Smooth muscle cell (in vitro differentiated cells): ENCODE measurements around the gene LYZL6. TPM values are rescaled to one million over a fixed set of nuclear protein-coding genes. Genes with fewer than 3 reads are reported as not detected.

Experiments
- DNase-seq: peaks from one replicate; lab custom pipeline; 2025; ENCODE audit not compliant: unreplicated experiment; lab: John Stamatoyannopoulos, UW
- H2AFZ ChIP-seq: fragments of 200-600 bp; sonication (generic); 2 replicates; pipeline ENCODE4 v1.6.0; 2016; ENCODE audit warnings: antibody characterized with exemption, low read depth, mild to moderate bottlenecking
- H3F3A ChIP-seq: fragments of 200-600 bp; sonication (generic); 2 replicates; pipeline ENCODE4 v1.6.0; 2017; ENCODE audit warnings: antibody characterized with exemption, low read depth
- H3K27ac ChIP-seq: fragments of 200-600 bp; sonication (generic); 2 replicates; pipeline ENCODE4 v1.5.1; 2016; ENCODE audit warnings: low read depth, mild to moderate bottlenecking
- H3K27me3 ChIP-seq: fragments of 200-600 bp; sonication (generic); 2 replicates; pipeline ENCODE4 v1.6.1; 2016; ENCODE audit warnings: low read depth, mild to moderate bottlenecking
- H3K36me3 ChIP-seq: fragments of 200-600 bp; sonication (generic); 2 replicates; pipeline ENCODE4 v1.5.1; 2016; ENCODE audit warnings: low read depth
- H3K4me1 ChIP-seq: fragments of 200-600 bp; sonication (generic); 2 replicates; pipeline ENCODE4 v1.5.1; 2016; ENCODE audit warnings: low read depth
- H3K4me2 ChIP-seq: fragments of 200-600 bp; sonication (generic); 2 replicates; pipeline ENCODE4 v1.6.0; 2016; ENCODE audit warnings: mild to moderate bottlenecking
- H3K4me3 ChIP-seq: fragments of 200-600 bp; sonication (generic); 2 replicates; pipeline ENCODE4 v1.5.1; 2016; ENCODE audit warnings: mild to moderate bottlenecking
- H3K79me2 ChIP-seq: fragments of 200-600 bp; sonication (generic); 2 replicates; pipeline ENCODE4 v1.6.0; 2016; ENCODE audit warnings: low read depth, mild to moderate bottlenecking
- H3K9ac ChIP-seq: fragments of 200-600 bp; sonication (generic); 2 replicates; pipeline ENCODE4 v1.6.0; 2016; ENCODE audit warnings: low read depth
- H3K9me3 ChIP-seq: fragments of 200-600 bp; sonication (generic); replicated peaks from 2 replicates; pipeline ENCODE4 v1.5.1; 2016; ENCODE audit warnings: low read depth
- H4K20me1 ChIP-seq: fragments of 200-600 bp; sonication (generic); 2 replicates; pipeline ENCODE4 v1.6.0; 2016; ENCODE audit warnings: low read depth
- WGBS: methylation state at CpG from one replicate; pipeline ENCODE4 v1.1.7; 2016; ENCODE audit warnings: low lambda C conversion rate; 5-methylcytosine and 5-hydroxymethylcytosine counted together
- polyA plus RNA-seq: library from polyadenylated mRNA; unstranded; fragments of >200 nt; fragmentation: Nextera tagmentation; extraction: Ambion mirVana; gene quantifications from 2 replicates; pipeline ENCODE4 v1.2.1, GENCODE V29; 2016
- total RNA-seq: library from RNA; depleted of rRNA; stranded (reverse); fragments of >200 nt; gene quantifications from 2 replicates; pipeline ENCODE4 v1.2.3, GENCODE V29; 2014
- TF ChIP-seq, protein P1 (sequence below): fragments of 200-600 bp; sonication (generic); IDR thresholded peaks from 2 replicates; pipeline ENCODE4 v1.5.1; 2017; ENCODE audit warnings: borderline replicate concordance, mild to moderate bottlenecking, antibody characterized with exemption; ENCODE audit not compliant: insufficient read depth, poor library complexity, severe bottlenecking

Gene LYZL6
- total and polyA plus RNA-seq, 2 experiments from 2014 or later: not detected

DNA sequence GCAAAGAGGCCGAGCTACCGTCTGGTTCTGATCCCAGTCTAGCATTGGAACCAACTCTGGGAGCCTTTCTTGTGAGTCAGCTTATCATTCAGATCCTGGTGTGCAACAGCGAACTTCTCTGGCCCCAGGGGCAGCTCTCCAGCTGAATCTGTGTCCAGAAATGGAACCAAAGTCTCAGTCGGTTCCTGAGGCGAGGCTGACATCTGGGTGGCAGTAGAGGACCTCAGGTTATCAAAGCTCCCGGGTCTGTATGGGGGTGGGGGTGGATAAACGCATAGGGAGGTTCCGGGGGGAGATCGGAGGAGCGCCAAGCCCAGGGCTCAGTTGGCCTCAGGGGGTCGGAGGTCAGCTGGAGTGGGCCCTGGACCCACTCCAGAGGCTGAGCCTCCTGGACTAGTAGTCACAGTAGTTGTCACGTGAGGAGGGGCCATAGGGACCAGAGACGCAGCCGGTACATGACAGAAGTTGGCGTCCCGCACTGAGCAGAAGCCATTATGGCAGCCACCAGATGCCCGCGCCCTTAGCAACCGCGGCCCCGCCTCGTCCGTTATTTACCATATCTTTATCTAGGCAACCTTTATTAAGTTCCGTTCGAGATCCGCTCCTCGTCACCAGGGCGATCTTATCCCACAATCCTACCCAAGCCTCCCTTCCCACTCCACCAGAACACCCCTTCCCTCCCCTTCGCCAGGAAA, 25.8 kb downstream of the LYZL6 start:
- no peaks in the 10 kb centered on the region for H3K9me3 ChIP-seq
- no peak overlapping the region for H3K4me2 ChIP-seq
- no peak for DNase-seq
- no peaks in the 10 kb centered on the region for H3K79me2 ChIP-seq
- H4K20me1 ChIP-seq: no peaks in the 10 kb centered on the region
- H3K9ac ChIP-seq: no peak overlapping the region
- no peaks in the 10 kb centered on the region for H3K27me3 ChIP-seq
- H3K36me3 ChIP-seq: no peaks in the 10 kb centered on the region
- no peak overlapping the region for H3K4me3 ChIP-seq
- H2AFZ ChIP-seq: no peak overlapping the region
- TF ChIP-seq, protein P1, sequence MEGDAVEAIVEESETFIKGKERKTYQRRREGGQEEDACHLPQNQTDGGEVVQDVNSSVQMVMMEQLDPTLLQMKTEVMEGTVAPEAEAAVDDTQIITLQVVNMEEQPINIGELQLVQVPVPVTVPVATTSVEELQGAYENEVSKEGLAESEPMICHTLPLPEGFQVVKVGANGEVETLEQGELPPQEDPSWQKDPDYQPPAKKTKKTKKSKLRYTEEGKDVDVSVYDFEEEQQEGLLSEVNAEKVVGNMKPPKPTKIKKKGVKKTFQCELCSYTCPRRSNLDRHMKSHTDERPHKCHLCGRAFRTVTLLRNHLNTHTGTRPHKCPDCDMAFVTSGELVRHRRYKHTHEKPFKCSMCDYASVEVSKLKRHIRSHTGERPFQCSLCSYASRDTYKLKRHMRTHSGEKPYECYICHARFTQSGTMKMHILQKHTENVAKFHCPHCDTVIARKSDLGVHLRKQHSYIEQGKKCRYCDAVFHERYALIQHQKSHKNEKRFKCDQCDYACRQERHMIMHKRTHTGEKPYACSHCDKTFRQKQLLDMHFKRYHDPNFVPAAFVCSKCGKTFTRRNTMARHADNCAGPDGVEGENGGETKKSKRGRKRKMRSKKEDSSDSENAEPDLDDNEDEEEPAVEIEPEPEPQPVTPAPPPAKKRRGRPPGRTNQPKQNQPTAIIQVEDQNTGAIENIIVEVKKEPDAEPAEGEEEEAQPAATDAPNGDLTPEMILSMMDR: no peak
- H3K4me1 ChIP-seq: no peaks in the 10 kb centered on the region
- no peak overlapping the region for H3K27ac ChIP-seq
- WGBS: 97% methylated on average over 29 of the region's 29 CpGs
- H3F3A ChIP-seq: no peaks in the 10 kb centered on the region

DNA sequence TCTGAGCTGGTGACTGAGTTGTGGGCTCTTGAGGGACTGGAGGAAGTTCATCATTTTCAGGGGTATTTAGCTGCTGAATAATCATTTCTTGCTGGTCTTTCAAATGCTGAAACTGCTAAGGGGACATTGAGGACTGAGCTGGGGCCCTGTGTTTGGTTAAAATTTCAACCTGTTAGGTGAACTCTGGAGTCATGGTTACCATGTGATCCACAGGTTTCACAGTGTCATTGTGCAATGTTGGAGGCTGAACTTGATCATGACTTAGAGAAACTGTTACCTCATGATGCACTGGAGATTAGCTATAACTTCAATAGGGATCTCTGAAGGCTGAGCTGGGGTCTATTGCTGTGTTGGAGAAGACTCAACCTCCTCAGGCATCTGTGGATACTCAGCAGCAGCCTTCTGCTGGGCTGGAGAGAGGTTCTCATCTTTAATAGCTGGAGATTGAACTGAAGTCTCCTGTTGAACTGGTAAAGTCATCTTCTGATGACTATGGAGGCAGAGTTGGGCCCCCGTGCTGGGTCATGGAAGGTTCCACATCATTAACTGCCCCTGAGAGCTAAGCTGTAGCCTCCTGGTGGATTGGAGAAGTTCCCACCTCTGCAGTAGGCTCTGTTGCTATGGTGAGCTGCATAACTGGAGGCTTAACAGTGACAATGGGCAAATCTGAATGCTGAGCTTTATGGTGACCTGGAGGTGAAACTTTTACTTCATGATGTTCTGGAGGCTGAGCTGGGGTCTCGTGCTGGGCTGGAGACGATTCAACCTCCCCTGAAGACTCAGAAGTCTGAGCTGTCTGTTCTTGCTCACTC, 28.2 kb downstream of the LYZL6 start:
- Histone ChIP-seq H3K27me3 (no peaks in the 10 kb centered on the region), H3K4me1 (no peaks in the 10 kb centered on the region), H3F3A (no peaks in the 10 kb centered on the region), H3K4me3 (no peak overlapping the region), H3K9ac (no peak overlapping the region), H2AFZ (no peak overlapping the region), H3K79me2 (no peaks in the 10 kb centered on the region), H3K36me3 (no peaks in the 10 kb centered on the region), H3K27ac (no peak overlapping the region), H3K4me2 (no peak overlapping the region), H4K20me1 (no peaks in the 10 kb centered on the region), H3K9me3 (no peaks in the 10 kb centered on the region)
- DNase-seq: no peak
- TF ChIP-seq, protein P1: no peak
- WGBS: 83% methylated on average over 3 of the region's 3 CpGs

DNA sequence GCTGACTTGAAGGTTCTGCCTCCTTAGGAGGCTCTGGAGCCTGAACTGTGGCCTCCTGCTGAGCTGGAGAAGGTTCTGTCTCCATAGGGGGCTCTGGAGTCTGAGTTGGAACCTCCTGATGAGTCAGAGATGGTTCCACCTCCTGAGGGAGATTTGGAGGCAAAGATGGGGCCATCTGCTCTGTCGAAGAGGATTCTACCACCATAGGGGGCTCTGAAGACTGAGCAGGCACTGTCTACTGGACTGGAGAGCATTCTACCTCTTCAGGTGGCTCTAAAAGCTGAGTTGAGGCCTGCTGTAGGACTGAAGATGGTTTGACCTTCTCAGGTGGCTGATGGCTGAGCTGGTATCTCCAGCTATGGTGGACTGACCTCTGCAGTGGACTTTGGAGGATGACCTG, 29.2 kb downstream of the LYZL6 start:
- 94% methylated on average over 1 of the region's 1 CpG for WGBS
- no peak overlapping the region for H3K9ac ChIP-seq
- no peak overlapping the region for H2AFZ ChIP-seq
- H3K4me2 ChIP-seq: no peak overlapping the region
- H3K79me2 ChIP-seq: no peaks in the 10 kb centered on the region
- DNase-seq: no peak
- no peaks in the 10 kb centered on the region for H3K9me3 ChIP-seq
- H3K27ac ChIP-seq: no peak overlapping the region
- H3K36me3 ChIP-seq: no peaks in the 10 kb centered on the region
- H3K27me3 ChIP-seq: no peaks in the 10 kb centered on the region
- no peaks in the 10 kb centered on the region for H3F3A ChIP-seq
- H4K20me1 ChIP-seq: no peaks in the 10 kb centered on the region
- TF ChIP-seq, protein P1: no peak
- H3K4me1 ChIP-seq: no peaks in the 10 kb centered on the region
- H3K4me3 ChIP-seq: no peak overlapping the region

GRCh38 chr17:35913609-35914008, 29.9 kb downstream of the LYZL6 start:
- no peak overlapping the region for H3K4me3 ChIP-seq
- H3K79me2 ChIP-seq: no peaks in the 10 kb centered on the region
- no peaks in the 10 kb centered on the region for H4K20me1 ChIP-seq
- no peaks in the 10 kb centered on the region for H3K36me3 ChIP-seq
- no peak overlapping the region for H3K27ac ChIP-seq
- no peak overlapping the region for H3K9ac ChIP-seq
- no peaks in the 10 kb centered on the region for H3F3A ChIP-seq
- H3K4me2 ChIP-seq: no peak overlapping the region
- 84% methylated on average over 4 of the region's 4 CpGs for WGBS
- DNase-seq: no peak
- TF ChIP-seq, protein P1: no peak
- no peaks in the 10 kb centered on the region for H3K27me3 ChIP-seq
- H3K9me3 ChIP-seq: no peaks in the 10 kb centered on the region
- no peaks in the 10 kb centered on the region for H3K4me1 ChIP-seq
- H2AFZ ChIP-seq: no peak overlapping the region
